SK-N-SH treated with all-trans-retinoic acid at 6 μM for 48 hours (cell line): ENCODE data around the gene AOC3.
"Not testable (repeated sequence)": the region's sequence is repeated elsewhere in the genome, so short reads cannot be mapped to it uniquely, and the experiment has no call there.

Experiments used
- ATAC-seq: fragments of 200-7000 bp; cut with Tn5 transposase; 3 replicates; pipeline ENCODE4 v1.9.1; 2020; ENCODE audit warnings: mild to moderate bottlenecking, moderate library complexity
- ARNTL ChIP-seq: fragments of 450-650 bp; formaldehyde crosslinking; IDR thresholded peaks from 2 replicates; pipeline ENCODE4 v1.5.0; 2020; ENCODE audit warnings: low read depth, mild to moderate bottlenecking, moderate library complexity, borderline replicate concordance
- BACH2 ChIP-seq: fragments of 250-450 bp; sonication (Bioruptor Pico); IDR thresholded peaks from 2 replicates; pipeline ENCODE4 v1.9.0; 2021; ENCODE audit warnings: mild to moderate bottlenecking, borderline replicate concordance
- CREB5 ChIP-seq: fragments of 250-450 bp; sonication (Bioruptor Pico); IDR thresholded peaks from 2 replicates; pipeline ENCODE4 v1.5.1; 2020; ENCODE audit warnings: low read depth, mild to moderate bottlenecking, moderate library complexity
- CSDC2 ChIP-seq: fragments of 250-450 bp; sonication (Bioruptor Pico); IDR thresholded peaks from 2 replicates; pipeline ENCODE4 v1.5.0; 2020; ENCODE audit warnings: mild to moderate bottlenecking, moderate library complexity
- CSRNP3 ChIP-seq: fragments of 250-450 bp; sonication (Bioruptor Pico); IDR thresholded peaks from 2 replicates; pipeline ENCODE4 v1.5.1; 2021; ENCODE audit warnings: mild to moderate bottlenecking, moderate library complexity
- ESRRG ChIP-seq: fragments of 250-450 bp; sonication (Bioruptor Pico); IDR thresholded peaks from 2 replicates; pipeline ENCODE4 v1.6.1; 2021; ENCODE audit warnings: mild to moderate bottlenecking
- OSR1 ChIP-seq: fragments of 250-450 bp; sonication (Bioruptor Pico); IDR thresholded peaks from 2 replicates; pipeline ENCODE4 v1.8.0; 2022; ENCODE audit warnings: moderate library complexity, mild to moderate bottlenecking, inconsistent platforms
- PATZ1 ChIP-seq: fragments of 250-450 bp; sonication (Bioruptor Pico); IDR thresholded peaks from 2 replicates; pipeline ENCODE4 v1.8.0; 2020; ENCODE audit warnings: mild to moderate bottlenecking, moderate library complexity, borderline replicate concordance
- POU6F1 ChIP-seq: fragments of 250-450 bp; sonication (Bioruptor Pico); IDR thresholded peaks from 2 replicates; pipeline ENCODE4 v1.8.0; 2021; ENCODE audit warnings: low read depth, mild to moderate bottlenecking, moderate library complexity, borderline replicate concordance
- RARB ChIP-seq: fragments of 250-450 bp; sonication (Bioruptor Pico); IDR thresholded peaks from 2 replicates; pipeline ENCODE4 v1.8.0; 2021; ENCODE audit warnings: mild to moderate bottlenecking, moderate library complexity
- TCF4 ChIP-seq: fragments of 250-450 bp; sonication (Bioruptor Pico); IDR thresholded peaks from 2 replicates; pipeline ENCODE4 v1.8.0; 2021; ENCODE audit warnings: mild to moderate bottlenecking, moderate library complexity, borderline replicate concordance
- TOX ChIP-seq: fragments of 250-450 bp; sonication (Bioruptor Pico); IDR thresholded peaks from 2 replicates; pipeline ENCODE4 v1.8.0; 2021; ENCODE audit warnings: mild to moderate bottlenecking, moderate library complexity, borderline replicate concordance
- ZC3H10 ChIP-seq: fragments of 250-450 bp; sonication (Bioruptor Pico); IDR thresholded peaks from 2 replicates; pipeline ENCODE4 v1.5.1; 2021; ENCODE audit warnings: mild to moderate bottlenecking, moderate library complexity
- ZFP3 ChIP-seq: fragments of 250-450 bp; sonication (Bioruptor Pico); IDR thresholded peaks from 2 replicates; pipeline ENCODE4 v1.5.0; 2020; ENCODE audit warnings: mild to moderate bottlenecking, moderate library complexity
- ZFP30 ChIP-seq: fragments of 450-650 bp; formaldehyde crosslinking; IDR thresholded peaks from 2 replicates; pipeline ENCODE4 v1.5.0; 2022; ENCODE audit warnings: mild to moderate bottlenecking, moderate library complexity
- ZNF565 ChIP-seq: fragments of 450-650 bp; formaldehyde crosslinking; conservative IDR thresholded peaks from 2 replicates; pipeline ENCODE4 v1.5.0; 2020; ENCODE audit warnings: low read depth, mild to moderate bottlenecking, moderate library complexity
- ZNF8 ChIP-seq: fragments of 450-650 bp; formaldehyde crosslinking; IDR thresholded peaks from 2 replicates; pipeline ENCODE4 v1.5.0; 2020; ENCODE audit warnings: mild to moderate bottlenecking, moderate library complexity

AOC3 gene

GRCh38 chr17:42853968-42854790 lies 3.2 kb downstream of the AOC3 start:
- ATAC-seq: no peak
- TF ChIP-seq ZNF8 (CRISPR knock-in tag) (no peak), TCF4 (CRISPR knock-in tag) (no peak), CSRNP3 (CRISPR knock-in tag) (no peak), BACH2 (no peak), RARB (no peak), ARNTL (CRISPR knock-in tag) (no peak), ZFP3 (CRISPR knock-in tag) (no peak), ZFP30 (CRISPR knock-in tag) (no peak), ESRRG (CRISPR knock-in tag) (no peak)
- TF ChIP-seq, all 23 proteins: peak for 0

GRCh38 chr17:42855048-42855596 lies 4.1 kb downstream of the AOC3 start:
- no peak for TF ChIP-seq ZFP30 (CRISPR knock-in tag)
- TF ChIP-seq TOX (CRISPR knock-in tag): no peak
- no peak for TF ChIP-seq PATZ1 (CRISPR knock-in tag)
- TF ChIP-seq ZC3H10: no peak
- TF ChIP-seq CSDC2 (CRISPR knock-in tag): no peak
- TF ChIP-seq CREB5 (CRISPR knock-in tag): no peak
- no peak for TF ChIP-seq ARNTL (CRISPR knock-in tag)
- no peak for TF ChIP-seq CSRNP3 (CRISPR knock-in tag)
- no peak for ATAC-seq

GRCh38 chr17:42856093-42856492 lies 5.1 kb downstream of the AOC3 start:
- not testable (repeated sequence) for ATAC-seq

GRCh38 chr17:42856516-42856915 lies 5.5 kb downstream of the AOC3 start:
- not testable (repeated sequence) for ATAC-seq

- TF ChIP-seq CSDC2 (CRISPR knock-in tag) (no peak), ZNF565 (no peak), RARB (no peak), POU6F1 (CRISPR knock-in tag) (no peak), ESRRG (CRISPR knock-in tag) (no peak), OSR1 (CRISPR knock-in tag) (no peak)
Observed at GRCh38 chr17:42857389-42857788, 6.4 kb downstream of the AOC3 start.

More at GRCh38 chr17:42857389-42857788, 6.4 kb downstream of the AOC3 start:
- no peak for ATAC-seq
